HCT116 (cell line): ENCODE results near the gene ACTG1. TPM values are rescaled to one million over a fixed set of nuclear protein-coding genes. Genes with fewer than 3 reads are reported as not detected.

Experiments used
- ATAC-seq: fragments of 200-7000 bp; cut with Tn5 transposase; 2 replicates; pipeline ENCODE4 v1.9.1; 2020; ENCODE audit warnings: mild to moderate bottlenecking, moderate library complexity
- BruUV-seq: library from RNA; stranded (reverse); fragments of 400-500 nt; replicated peaks from 2 replicates; lab custom pipeline; 2021; lab: Mats Ljungman, UMichigan
- CTCF ChIA-PET: fragments of 300-600 bp; sonication (Branson Sonifier 250); formaldehyde crosslinking; loops from one replicate; lab custom pipeline; 2021; ENCODE audit warnings: antibody characterized with exemption; lab: Charles Lee
- POLR2A ChIA-PET: fragments of 300-600, 350-600 bp; sonication (Branson Sonifier 250); formaldehyde crosslinking; loops from one replicate; lab custom pipeline; 2021; ENCODE audit warnings: antibody characterized with exemption; lab: Charles Lee
- RAD21 ChIA-PET, 2 experiments: fragments of 300-600 bp; sonication (Branson Sonifier 250); formaldehyde crosslinking; loops; one replicate each; lab custom pipeline; 2023; ENCODE audit warnings: low total read pairs in 2 of 2; ENCODE audit not compliant: uncharacterized antibody in 2 of 2, unreplicated experiment in 2 of 2, low non-redundant PET in 1 of 2; lab: Charles Lee
- DNase-seq: peaks from one replicate; pipeline ENCODE4 v3.0.0-alpha.2; 2010; ENCODE audit warnings: low read depth, low spot score
- H2AFZ ChIP-seq: fragments of 200-600 bp; shearing (Covaris generic), sonication (generic); 2 replicates; pipeline ENCODE4 v1.6.1; 2017; ENCODE audit warnings: low read depth, mixed run types, mixed read lengths, antibody characterized with exemption, low read length; ENCODE audit not compliant: poor library complexity, severe bottlenecking
- H3K27ac ChIP-seq: 2 replicates; pipeline ENCODE4 v1.5.1; 2012; ENCODE audit warnings: low read depth, low read length
- H3K27me3 ChIP-seq: fragments of 200-600 bp; sonication (generic); 2 replicates; pipeline ENCODE4 v1.6.1; 2016; ENCODE audit warnings: mixed run types, low read length, mixed read lengths; ENCODE audit not compliant: insufficient read depth
- H3K36me3 ChIP-seq, 2 experiments: fragments of 200-500 bp in 1 of 2; fragments of 200-600 bp in 1 of 2; sonication (Bioruptor generic) in 1 of 2; sonication (generic) in 1 of 2; 2 replicates each; pipeline versions ENCODE4 v1.5.1 to v1.6.1; 2014 to 2016; ENCODE audit warnings: low read length in 2 of 2, inconsistent platforms in 1 of 2, mixed read lengths in 1 of 2, mixed run types in 1 of 2; ENCODE audit not compliant: insufficient read depth in 2 of 2, control insufficient read depth in 1 of 2
- H3K4me1 ChIP-seq, 2 experiments: fragments of 200-600 bp in 1 of 2; sonication (generic) in 1 of 2; 2 replicates each; pipeline versions ENCODE4 v1.5.1 to v1.6.1; 2012 to 2017; ENCODE audit warnings: low read length in 2 of 2, inconsistent platforms in 1 of 2, mild to moderate bottlenecking in 1 of 2, mixed read lengths in 1 of 2, mixed run types in 1 of 2, moderate library complexity in 1 of 2; ENCODE audit not compliant: insufficient read depth in 2 of 2, control insufficient read depth in 1 of 2
- H3K4me2 ChIP-seq: fragments of 200-600 bp; sonication (generic); 2 replicates; pipeline ENCODE4 v1.6.1; 2017; ENCODE audit warnings: mixed run types, low read length, mixed read lengths
- H3K4me3 ChIP-seq, 2 experiments: fragments of 200-600 bp in 1 of 2; sonication (generic) in 1 of 2; replicated peaks in 1 of 2; 2 replicates each; pipeline ENCODE4 v1.5.1; 2011 to 2016; ENCODE audit warnings: low read length in 2 of 2, control low read depth in 1 of 2, low read depth in 1 of 2, mild to moderate bottlenecking in 1 of 2, mixed read lengths in 1 of 2, mixed run types in 1 of 2
- H3K79me2 ChIP-seq: fragments of 200-600 bp; sonication (generic); 2 replicates; pipeline ENCODE4 v1.6.1; 2017; ENCODE audit warnings: mild to moderate bottlenecking, mixed run types, low read length, moderate library complexity, mixed read lengths; ENCODE audit not compliant: insufficient read depth
- H3K9ac ChIP-seq: fragments of 200-600 bp; sonication (generic); 2 replicates; pipeline ENCODE4 v1.6.1; 2016; ENCODE audit warnings: low read length, mixed read lengths
- H3K9me2 ChIP-seq: fragments of 200-600 bp; sonication (generic), shearing (Covaris generic); 2 replicates; pipeline ENCODE4 v1.6.1; 2017; ENCODE audit warnings: mixed run types, mild to moderate bottlenecking, moderate library complexity; ENCODE audit not compliant: insufficient read depth
- H3K9me3 ChIP-seq, 2 experiments: fragments of 200-500 bp in 1 of 2; fragments of 200-600 bp in 1 of 2; sonication (Bioruptor generic) in 1 of 2; sonication (generic) in 1 of 2; 2 replicates each; pipeline ENCODE4 v1.6.1; 2014 to 2017; ENCODE audit warnings: low read length in 2 of 2, mixed read lengths in 2 of 2, inconsistent platforms in 1 of 2, low read depth in 1 of 2, mild to moderate bottlenecking in 1 of 2, mixed run types in 1 of 2, moderate library complexity in 1 of 2; ENCODE audit not compliant: control insufficient read depth in 1 of 2, insufficient read depth in 1 of 2
- H4K20me1 ChIP-seq: fragments of 200-600 bp; sonication (generic), shearing (Covaris generic); 2 replicates; pipeline ENCODE4 v1.6.1; 2017; ENCODE audit warnings: mixed run types, mild to moderate bottlenecking, moderate library complexity; ENCODE audit not compliant: insufficient read depth
- EZH2phosphoT487 ChIP-seq: fragments of 200-600 bp; IDR thresholded peaks from 2 replicates; pipeline ENCODE4 v1.6.1; 2018; ENCODE audit warnings: antibody characterized with exemption, borderline replicate concordance
- FOSL1 ChIP-seq: IDR thresholded peaks from 2 replicates; pipeline ENCODE4 v1.6.1; 2012; ENCODE audit warnings: low read depth
- POLR2A ChIP-seq: IDR thresholded peaks from 2 replicates; pipeline ENCODE4 v1.7.0; 2011; ENCODE audit warnings: borderline replicate concordance; ENCODE audit not compliant: insufficient read depth, insufficient read length; ENCODE audit errors: extremely low read depth
- SIN3A ChIP-seq: IDR thresholded peaks from 2 replicates; pipeline ENCODE4 v1.6.1; 2012; ENCODE audit warnings: low read depth
- ZFX ChIP-seq: fragments of 450-650 bp; IDR thresholded peaks from 2 replicates; pipeline ENCODE4 v1.6.1; 2017
- ZNF274 ChIP-seq: fragments of 200-500 bp; sonication (Bioruptor generic); IDR thresholded peaks from 2 replicates; pipeline ENCODE4 v1.6.1; 2014; ENCODE audit warnings: mild to moderate bottlenecking, low read depth, low read length, inconsistent platforms
- intact Hi-C: fragments of 100-400 bp; cut with micrococcal nuclease; formaldehyde crosslinking; loops from 2 replicates; pipeline ENCODE4 v1.10.0; 2022
- total RNA-seq: library from RNA; stranded (reverse); gene quantifications from one replicate; pipeline ENCODE4 v1.2.1, GENCODE V29; 2021; ENCODE audit not compliant: unreplicated experiment
- TF ChIP-seq, protein P1 (sequence below), 3 experiments: fragments of 200-600 bp in 1 of 3; sonication (generic) in 1 of 3; IDR thresholded peaks in 2 of 3; conservative IDR thresholded peaks in 1 of 3; 2 replicates each; pipeline ENCODE4 v1.5.1; 2012 to 2017; ENCODE audit warnings: low read depth in 2 of 3, low read length in 2 of 3, antibody characterized with exemption in 1 of 3, borderline replicate concordance in 1 of 3, control low read depth in 1 of 3, mild to moderate bottlenecking in 1 of 3, mixed read lengths in 1 of 3, mixed run types in 1 of 3, moderate library complexity in 1 of 3; ENCODE audit not compliant: insufficient read depth in 1 of 3

ACTG1 gene
- total RNA-seq, 1 experiment from 2014 or later = 6,223 TPM

DNA sequence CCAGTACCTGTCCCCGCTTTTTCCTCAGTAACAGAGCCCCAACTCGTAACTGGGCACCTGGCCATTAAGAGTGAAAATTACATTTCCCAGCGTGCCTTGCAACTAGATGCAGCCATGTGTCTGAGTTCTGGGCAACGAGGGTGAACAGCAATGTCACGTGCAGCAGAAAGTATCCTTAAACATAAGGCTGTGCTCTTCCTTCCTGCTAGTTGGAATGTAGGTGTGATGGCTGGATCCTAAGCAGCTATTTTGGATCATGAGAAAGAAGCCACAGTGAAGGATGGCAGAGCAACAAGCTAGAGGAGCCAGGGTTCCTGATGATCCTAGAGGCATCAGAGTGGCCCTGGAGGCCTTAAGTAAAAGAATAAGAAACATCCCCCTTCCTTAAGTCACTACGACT is 36.0 kb downstream of the ACTG1 start:
- Histone ChIP-seq H3K4me1 (peaks cover 4 to 36% of the 10 kb centered on the region in 2 experiments), H3K27ac (no peak overlapping the region), H3K9me3 (no peaks in the 10 kb centered on the region)
- no peak for ATAC-seq
- TF ChIP-seq EZH2phosphoT487 (no peak), ZFX (no peak), FOSL1 (no peak), ZNF274 (no peak)
- TF ChIP-seq, protein P1, sequence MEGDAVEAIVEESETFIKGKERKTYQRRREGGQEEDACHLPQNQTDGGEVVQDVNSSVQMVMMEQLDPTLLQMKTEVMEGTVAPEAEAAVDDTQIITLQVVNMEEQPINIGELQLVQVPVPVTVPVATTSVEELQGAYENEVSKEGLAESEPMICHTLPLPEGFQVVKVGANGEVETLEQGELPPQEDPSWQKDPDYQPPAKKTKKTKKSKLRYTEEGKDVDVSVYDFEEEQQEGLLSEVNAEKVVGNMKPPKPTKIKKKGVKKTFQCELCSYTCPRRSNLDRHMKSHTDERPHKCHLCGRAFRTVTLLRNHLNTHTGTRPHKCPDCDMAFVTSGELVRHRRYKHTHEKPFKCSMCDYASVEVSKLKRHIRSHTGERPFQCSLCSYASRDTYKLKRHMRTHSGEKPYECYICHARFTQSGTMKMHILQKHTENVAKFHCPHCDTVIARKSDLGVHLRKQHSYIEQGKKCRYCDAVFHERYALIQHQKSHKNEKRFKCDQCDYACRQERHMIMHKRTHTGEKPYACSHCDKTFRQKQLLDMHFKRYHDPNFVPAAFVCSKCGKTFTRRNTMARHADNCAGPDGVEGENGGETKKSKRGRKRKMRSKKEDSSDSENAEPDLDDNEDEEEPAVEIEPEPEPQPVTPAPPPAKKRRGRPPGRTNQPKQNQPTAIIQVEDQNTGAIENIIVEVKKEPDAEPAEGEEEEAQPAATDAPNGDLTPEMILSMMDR (IDR thresholded peaks at IDR 0.05 in 2 of 3, conservative IDR thresholded peaks at IDR 0.05 in 1 of 3; ENCODE audit: borderline replicate concordance in 1 of 3, insufficient read depth in 1 of 3, low read depth in 2 of 3, low read length in 2 of 3) = no peak
- TF ChIP-seq, all 23 proteins: peak for 0
- H4K20me1 ChIP-seq = no peaks in the 10 kb centered on the region
- no peak overlapping the region for H3K9ac ChIP-seq
- H2AFZ ChIP-seq = no peak overlapping the region
- no peak overlapping the region for H3K4me2 ChIP-seq
- no peaks in the 10 kb centered on the region for H3K27me3 ChIP-seq
- no peaks in the 10 kb centered on the region for H3K79me2 ChIP-seq
- ChIA-PET POLR2A (no interaction called here), CTCF (no interaction called here), RAD21 (interaction anchor here in 1 of 2 experiments (0.5 kb wide), 1 partner anchor 101 kb away, joined by 4 read pairs; no protein-coding TSS in a partner anchor)
- BruUV-seq = no TSS peak
- no peak for DNase-seq
- intact Hi-C loops = no loop called here
- no peaks in the 10 kb centered on the region for H3K36me3 ChIP-seq
- H3K9me2 ChIP-seq = no peaks in the 10 kb centered on the region
- no peak overlapping the region for H3K4me3 ChIP-seq

DNA sequence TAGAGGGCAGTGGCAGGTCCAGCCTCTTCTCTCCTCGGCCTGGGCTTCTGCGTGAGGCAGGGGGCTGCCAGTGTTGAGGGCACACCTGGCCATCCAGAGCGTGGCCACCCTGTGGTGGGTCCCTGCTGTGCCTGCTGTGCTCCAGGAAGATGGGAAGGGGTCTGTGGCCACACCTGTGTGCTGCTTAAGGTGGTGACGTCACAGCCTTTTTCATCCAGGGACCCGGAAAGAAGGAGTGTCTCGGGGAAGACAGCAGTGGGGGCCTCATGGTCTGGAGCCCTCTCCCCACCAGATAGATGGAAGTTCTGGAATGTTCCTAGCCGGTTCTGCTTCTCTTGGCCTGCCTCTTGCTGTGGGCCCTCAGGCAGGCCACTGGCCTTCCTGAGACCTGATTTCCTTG is 36.5 kb downstream of the ACTG1 start:
- ChIA-PET RAD21 (no interaction called here), CTCF (no interaction called here), POLR2A (no interaction called here)
- Histone ChIP-seq H3K4me3 (no peak overlapping the region), H3K9me3 (no peaks in the 10 kb centered on the region), H3K4me1 (peaks cover 10 to 41% of the 10 kb centered on the region in 2 experiments), H3K9ac (no peak overlapping the region), H3K27ac (no peak overlapping the region), H2AFZ (no peak overlapping the region), H4K20me1 (no peaks in the 10 kb centered on the region), H3K36me3 (no peaks in the 10 kb centered on the region), H3K27me3 (no peaks in the 10 kb centered on the region), H3K4me2 (no peak overlapping the region), H3K79me2 (no peaks in the 10 kb centered on the region), H3K9me2 (no peaks in the 10 kb centered on the region)
- BruUV-seq = no TSS peak
- TF ChIP-seq FOSL1 (no peak), POLR2A (no peak), EZH2phosphoT487 (no peak), SIN3A (no peak)
- TF ChIP-seq, protein P1 (IDR thresholded peaks at IDR 0.05 in 2 of 3, conservative IDR thresholded peaks at IDR 0.05 in 1 of 3; ENCODE audit: borderline replicate concordance in 1 of 3, insufficient read depth in 1 of 3, low read depth in 2 of 3, low read length in 2 of 3) = no peak
- intact Hi-C loops = no loop called here
- ATAC-seq (no peak), DNase-seq (no peak)
